IMR-90 (cell line): ENCODE data around the gene ZNF772. TPM values are rescaled to one million over a fixed set of nuclear protein-coding genes. Genes with fewer than 3 reads are reported as not detected.

Experiments used
- ATAC-seq: fragments of 200-7000 bp; cut with Tn5 transposase; 2 replicates; pipeline ENCODE4 v1.9.1; 2020; ENCODE audit warnings: low read depth, mild to moderate bottlenecking, moderate library complexity
- BruUV-seq: library from RNA; stranded (reverse); fragments of 400-500 nt; replicated peaks from 2 replicates; lab custom pipeline; 2021; lab: Mats Ljungman, UMichigan
- CTCF ChIA-PET: fragments of 300-600 bp; formaldehyde crosslinking; extraction: SDS; loops from one replicate; lab custom pipeline; 2021; ENCODE audit warnings: antibody characterized with exemption; lab: Yijun Ruan, JAX
- POLR2A ChIA-PET: fragments of 300-600 bp; sonication (Branson Sonifier 250); formaldehyde crosslinking; loops from one replicate; lab custom pipeline; 2022; ENCODE audit warnings: antibody characterized with exemption; ENCODE audit not compliant: unreplicated experiment; lab: Charles Lee
- DNase-seq: peaks from one replicate; pipeline ENCODE4 v3.0.0; 2013
- H2AFZ ChIP-seq: replicated peaks from 2 replicates; pipeline ENCODE3; 2013; ENCODE audit warnings: low read length, mild to moderate bottlenecking; ENCODE audit not compliant: poor library complexity
- H2AK5ac ChIP-seq: 2 replicates; pipeline ENCODE4 v1.6.1; 2013; ENCODE audit warnings: low read depth, low read length, inconsistent platforms
- H2AK9ac ChIP-seq: replicated peaks from 2 replicates; pipeline ENCODE3; 2013; ENCODE audit warnings: mild to moderate bottlenecking, low read depth, low read length, moderate library complexity; ENCODE audit not compliant: poor library complexity
- H2BK120ac ChIP-seq: 2 replicates; pipeline ENCODE4 v1.6.1; 2013; ENCODE audit warnings: low read depth, low read length, inconsistent platforms
- H2BK15ac ChIP-seq: 3 replicates; pipeline ENCODE4 v1.6.1; 2013; ENCODE audit warnings: low read depth, low read length, inconsistent platforms
- H2BK20ac ChIP-seq: 2 replicates; pipeline ENCODE4 v1.6.1; 2013; ENCODE audit warnings: low read depth, mild to moderate bottlenecking, inconsistent platforms, low read length, moderate library complexity
- H2BK5ac ChIP-seq: 2 replicates; pipeline ENCODE4 v1.6.1; 2013; ENCODE audit warnings: mild to moderate bottlenecking, low read depth, low read length, inconsistent platforms; ENCODE audit not compliant: poor library complexity, severe bottlenecking
- H3K14ac ChIP-seq: replicated peaks from 2 replicates; pipeline ENCODE4 v1.6.1; 2013; ENCODE audit warnings: low read depth, low read length, inconsistent platforms
- H3K18ac ChIP-seq: 2 replicates; pipeline ENCODE4 v1.6.1; 2013; ENCODE audit warnings: low read depth, low read length, control low read depth
- H3K23ac ChIP-seq: 2 replicates; pipeline ENCODE4 v1.6.1; 2013; ENCODE audit warnings: low read depth, low read length, inconsistent platforms
- H3K27ac ChIP-seq: 2 replicates; pipeline ENCODE4 v1.5.1; 2013; ENCODE audit warnings: mild to moderate bottlenecking, control low read depth, low read length; ENCODE audit not compliant: insufficient read depth
- H3K27me3 ChIP-seq: 2 replicates; pipeline ENCODE4 v1.6.1; 2013; ENCODE audit warnings: low read length; ENCODE audit not compliant: control insufficient read depth, insufficient read depth
- H3K36me3 ChIP-seq: 2 replicates; pipeline ENCODE4 v1.6.1; 2013; ENCODE audit warnings: low read length, mixed read lengths; ENCODE audit not compliant: control insufficient read depth, insufficient read depth
- H3K4ac ChIP-seq: 2 replicates; pipeline ENCODE4 v1.6.1; 2013; ENCODE audit warnings: low read depth, low read length, inconsistent platforms
- H3K4me1 ChIP-seq: 2 replicates; pipeline ENCODE4 v1.6.1; 2013; ENCODE audit warnings: low read length, mixed read lengths; ENCODE audit not compliant: control insufficient read depth, insufficient read depth
- H3K4me2 ChIP-seq: 2 replicates; pipeline ENCODE4 v1.6.1; 2013; ENCODE audit warnings: low read depth, mild to moderate bottlenecking, control low read depth, low read length, moderate library complexity
- H3K4me3 ChIP-seq: 2 replicates; pipeline ENCODE4 v1.5.1; 2013; ENCODE audit warnings: low read depth, mild to moderate bottlenecking, control low read depth, low read length, moderate library complexity; ENCODE audit not compliant: insufficient read depth
- H3K56ac ChIP-seq: 2 replicates; pipeline ENCODE4 v1.6.1; 2013; ENCODE audit warnings: low read length, inconsistent platforms; ENCODE audit not compliant: insufficient read depth; ENCODE audit errors: extremely low read depth
- H3K79me1 ChIP-seq, 2 experiments: 2 replicates each; pipeline ENCODE4 v1.6.1; 2013; ENCODE audit warnings: low read length in 2 of 2, inconsistent platforms in 1 of 2, low read depth in 1 of 2
- H3K9ac ChIP-seq: 2 replicates; pipeline ENCODE4 v1.6.1; 2013; ENCODE audit warnings: low read depth, low read length, control low read depth
- H3K9me1 ChIP-seq: 2 replicates; pipeline ENCODE4 v1.6.1; 2013; ENCODE audit warnings: low read length, inconsistent platforms; ENCODE audit not compliant: insufficient read depth
- H3K9me3 ChIP-seq: 2 replicates; pipeline ENCODE4 v1.6.1; 2013; ENCODE audit warnings: low read length; ENCODE audit not compliant: control insufficient read depth, insufficient read depth
- H4K20me1 ChIP-seq: 2 replicates; pipeline ENCODE4 v1.6.1; 2013; ENCODE audit warnings: low read length, inconsistent platforms; ENCODE audit not compliant: insufficient read depth
- H4K5ac ChIP-seq: 2 replicates; pipeline ENCODE4 v1.6.1; 2013; ENCODE audit warnings: mild to moderate bottlenecking, low read depth, low read length, control low read depth
- H4K8ac ChIP-seq, 2 experiments: 2 replicates each; pipeline ENCODE4 v1.6.1; 2013; ENCODE audit warnings: low read depth in 2 of 2, low read length in 2 of 2, control low read depth in 1 of 2, inconsistent platforms in 1 of 2
- H4K91ac ChIP-seq: 2 replicates; pipeline ENCODE4 v1.6.1; 2013; ENCODE audit warnings: low read depth, low read length, inconsistent platforms; ENCODE audit not compliant: insufficient read depth
- MAZ ChIP-seq: IDR thresholded peaks from 2 replicates; pipeline ENCODE4 v1.6.1; 2012; ENCODE audit warnings: low read depth, mild to moderate bottlenecking, low read length, improper control_type of control experiment, moderate library complexity, borderline replicate concordance
- MXI1 ChIP-seq: IDR thresholded peaks from 2 replicates; pipeline ENCODE4 v1.6.1; 2012; ENCODE audit warnings: low read depth, mild to moderate bottlenecking, low read length, moderate library complexity, borderline replicate concordance
- NFE2L2 ChIP-seq: fragments of 150-350 bp; IDR thresholded peaks from 2 replicates; pipeline ENCODE4 v1.6.1; 2016; ENCODE audit warnings: low read depth, mild to moderate bottlenecking, low read length
- POLR2A ChIP-seq: IDR thresholded peaks from 2 replicates; pipeline ENCODE4 v1.6.1; 2012; ENCODE audit warnings: mild to moderate bottlenecking, low read depth, low read length
- SMC3 ChIP-seq: fragments of 150-350 bp; IDR thresholded peaks from 2 replicates; pipeline ENCODE4 v1.6.1; 2016; ENCODE audit warnings: low read depth, mild to moderate bottlenecking, antibody characterized with exemption, low read length, moderate library complexity
- WGBS, 2 experiments: methylation state at CpG; one replicate each; pipeline versions ENCODE4 v1.1.5 to v1.1.7; 2013; ENCODE audit warnings: missing lambda C conversion rate in 2 of 2; ENCODE audit not compliant: insufficient read length in 1 of 2; ENCODE audit errors: extremely low coverage in 2 of 2; 5-methylcytosine and 5-hydroxymethylcytosine counted together
- dilution Hi-C: fragments of 300-500 bp; cut with HindIII; formaldehyde crosslinking; loops from one replicate; pipeline ENCODE4 v1.14.3; 2018; ENCODE audit warnings: low sequenced_read_pairs; ENCODE audit not compliant: unreplicated experiment
- in situ Hi-C: fragments of 300-500 bp; cut with MboI; formaldehyde crosslinking; loops from 3 replicates; pipeline ENCODE4 v1.14.3; 2019; ENCODE audit warnings: low sequenced_read_pairs, inconsistent platforms, mixed read lengths
- intact Hi-C: fragments of 100-400 bp; cut with micrococcal nuclease; formaldehyde crosslinking; loops from 2 replicates; pipeline ENCODE4 v1.10.0; 2022
- polyA plus RNA-seq, 3 experiments: library from polyadenylated mRNA; depleted of rRNA; stranded (reverse); fragments of >200 nt; gene quantifications; 2 replicates each; pipeline ENCODE4 v1.2.3, GENCODE V29; 2012; ENCODE audit warnings: low replicate concordance in 1 of 3
- total RNA-seq: library from RNA; depleted of rRNA; stranded (reverse); fragments of >200 nt; gene quantifications from 2 replicates; pipeline ENCODE4 v1.2.3, GENCODE V29; 2012
- TF ChIP-seq, protein P1 (sequence below): fragments of 150-350 bp; IDR thresholded peaks from 2 replicates; pipeline ENCODE4 v1.6.1; 2016; ENCODE audit warnings: low read depth, mild to moderate bottlenecking, low read length, moderate library complexity, borderline replicate concordance
- TF ChIP-seq, protein P2 (sequence below): fragments of 150-350 bp; IDR thresholded peaks from 2 replicates; pipeline ENCODE4 v1.6.1; 2017; ENCODE audit warnings: mild to moderate bottlenecking, antibody characterized with exemption, low read length, low read depth

The ZNF772 gene
- total and polyA plus RNA-seq, 2 of the 4 experiments (the other 2 are of a cell fraction) = 4.6 to 33.0 TPM

DNA sequence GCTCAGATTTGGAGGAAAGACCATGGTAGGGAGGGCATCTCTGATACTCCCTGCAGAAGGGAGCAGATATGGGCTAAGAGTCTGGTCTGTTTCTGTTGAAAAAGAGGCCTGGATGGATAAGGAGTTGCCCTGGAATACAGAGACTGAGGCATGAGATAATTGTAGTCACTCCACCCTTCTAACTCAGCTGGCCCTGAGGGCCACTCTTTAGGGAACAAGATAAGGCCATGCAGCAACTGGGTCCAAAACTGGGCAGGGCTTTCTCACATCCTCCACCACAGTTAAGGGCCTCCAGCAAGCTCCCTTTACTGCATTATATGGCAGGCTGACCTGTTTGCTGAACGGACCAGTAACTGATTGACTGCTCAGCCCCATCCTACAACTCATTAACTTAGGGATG is 40.9 kb downstream of the ZNF772 start:
- BruUV-seq = no TSS peak

More for the DNA sequence above, 40.9 kb downstream of the ZNF772 start:
- dilution Hi-C loops (no loop called here), intact Hi-C loops (no loop called here), in situ Hi-C loops (no loop called here)
- Histone ChIP-seq H3K9me3 (no peaks in the 10 kb centered on the region), H3K4me2 (peak overlapping the region; percentile 93), H2BK5ac (no peak overlapping the region), H3K27me3 (no peaks in the 10 kb centered on the region), H3K4me1 (peaks cover 2% of the 10 kb centered on the region; the same call in 1 of the 2 replicates), H3K56ac (no peak overlapping the region), H2AFZ (no peak overlapping the region), H2AK5ac (no peak overlapping the region), H3K79me1 (peaks cover 13 to 48% of the 10 kb centered on the region in 2 experiments), H3K14ac (no peak overlapping the region), H3K18ac (no peak overlapping the region), H2AK9ac (no peak overlapping the region), H3K4me3 (no peak overlapping the region), H3K36me3 (peaks cover 4% of the 10 kb centered on the region; the same call in 1 of the 2 replicates), H3K23ac (no peak overlapping the region), H4K5ac (no peak overlapping the region), H2BK20ac (no peak overlapping the region), H4K8ac (no peak overlapping the region), H4K20me1 (no peaks in the 10 kb centered on the region), H4K91ac (no peak overlapping the region), H2BK15ac (no peak overlapping the region), H3K27ac (no peak overlapping the region), H3K9me1 (0 out of 2 replicates have a peak, but pooled peaks cover 7% of the 10 kb centered on the region), H2BK120ac (no peak overlapping the region), H3K4ac (no peak overlapping the region), H3K9ac (no peak overlapping the region)
- ChIA-PET CTCF (interaction anchor here (0.7 kb wide), 1 partner anchor 323 kb away, joined by 3 read pairs; no protein-coding TSS in a partner anchor), POLR2A (no interaction called here)
- no peak for ATAC-seq
- no peak for DNase-seq
- TF ChIP-seq MXI1 (no peak), MAZ (no peak), SMC3 (no peak), POLR2A (no peak), NFE2L2 (no peak)
- TF ChIP-seq, protein P1, sequence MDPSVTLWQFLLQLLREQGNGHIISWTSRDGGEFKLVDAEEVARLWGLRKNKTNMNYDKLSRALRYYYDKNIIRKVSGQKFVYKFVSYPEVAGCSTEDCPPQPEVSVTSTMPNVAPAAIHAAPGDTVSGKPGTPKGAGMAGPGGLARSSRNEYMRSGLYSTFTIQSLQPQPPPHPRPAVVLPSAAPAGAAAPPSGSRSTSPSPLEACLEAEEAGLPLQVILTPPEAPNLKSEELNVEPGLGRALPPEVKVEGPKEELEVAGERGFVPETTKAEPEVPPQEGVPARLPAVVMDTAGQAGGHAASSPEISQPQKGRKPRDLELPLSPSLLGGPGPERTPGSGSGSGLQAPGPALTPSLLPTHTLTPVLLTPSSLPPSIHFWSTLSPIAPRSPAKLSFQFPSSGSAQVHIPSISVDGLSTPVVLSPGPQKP = no peak
- TF ChIP-seq, protein P2, sequence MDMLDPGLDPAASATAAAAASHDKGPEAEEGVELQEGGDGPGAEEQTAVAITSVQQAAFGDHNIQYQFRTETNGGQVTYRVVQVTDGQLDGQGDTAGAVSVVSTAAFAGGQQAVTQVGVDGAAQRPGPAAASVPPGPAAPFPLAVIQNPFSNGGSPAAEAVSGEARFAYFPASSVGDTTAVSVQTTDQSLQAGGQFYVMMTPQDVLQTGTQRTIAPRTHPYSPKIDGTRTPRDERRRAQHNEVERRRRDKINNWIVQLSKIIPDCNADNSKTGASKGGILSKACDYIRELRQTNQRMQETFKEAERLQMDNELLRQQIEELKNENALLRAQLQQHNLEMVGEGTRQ = no peak
- no CpG with 5 or more reads among the region's 1 CpG for WGBS, 2 experiments
